Epithelial cell of proximal tubule (primary cell): Measurements from ENCODE around the gene TBC1D8. TPM values are rescaled to one million over a fixed set of nuclear protein-coding genes. Genes with fewer than 3 reads are reported as not detected.

Source experiments
- DNase-seq: peaks from one replicate; pipeline ENCODE4 v3.0.0-alpha.2; 2011; ENCODE audit warnings: low read depth
- H3K4me3 ChIP-seq: 2 replicates; pipeline ENCODE4 v1.5.1; 2011; ENCODE audit warnings: low read depth, mild to moderate bottlenecking, low read length
- total RNA-seq: library from RNA; depleted of rRNA; stranded (reverse); fragments of >200 nt; gene quantifications from 2 replicates; pipeline ENCODE4 v1.2.3, GENCODE V29; 2015
- TF ChIP-seq, protein P1 (sequence below): conservative IDR thresholded peaks from 2 replicates; pipeline ENCODE4 v1.5.1; 2012; ENCODE audit warnings: low read depth, mild to moderate bottlenecking, low read length

TBC1D8 gene
- total RNA-seq, 1 donor from 2014 or later: 20.5 TPM

DNA sequence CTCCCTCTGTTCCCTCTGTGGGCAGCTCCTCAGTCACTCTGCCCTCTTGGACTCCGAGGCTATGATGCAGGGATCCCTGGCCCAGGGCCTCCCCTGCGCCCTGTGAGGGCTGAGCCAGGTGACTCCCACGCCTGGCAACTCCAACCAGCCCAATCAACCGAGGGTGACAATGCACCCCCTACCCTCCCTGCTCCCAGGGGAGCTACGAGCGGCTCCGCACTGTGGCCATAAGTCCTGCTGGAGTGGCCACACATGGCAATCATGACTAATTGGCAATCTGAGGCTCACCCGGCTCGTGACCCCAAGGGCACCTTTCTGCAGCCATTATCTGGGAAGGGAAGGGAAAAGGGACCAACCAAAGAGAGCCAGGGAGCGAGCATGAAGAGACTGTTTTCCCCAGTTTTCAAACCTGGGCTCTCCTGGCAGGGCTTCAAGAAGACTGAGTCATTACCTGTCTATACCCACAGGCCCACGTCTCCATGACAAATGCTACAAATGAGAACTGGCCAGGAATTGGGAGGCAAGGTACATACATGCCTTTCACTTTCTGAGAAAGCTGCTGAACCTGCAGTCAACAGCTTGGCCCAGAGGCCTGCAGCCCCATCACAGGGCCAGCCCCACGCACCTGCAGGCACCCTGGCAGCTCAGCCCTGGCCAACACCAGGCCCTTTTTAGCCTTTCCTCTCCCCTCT is 104.0 kb downstream of the TBC1D8 start:
- no peak for DNase-seq
- TF ChIP-seq, protein P1, sequence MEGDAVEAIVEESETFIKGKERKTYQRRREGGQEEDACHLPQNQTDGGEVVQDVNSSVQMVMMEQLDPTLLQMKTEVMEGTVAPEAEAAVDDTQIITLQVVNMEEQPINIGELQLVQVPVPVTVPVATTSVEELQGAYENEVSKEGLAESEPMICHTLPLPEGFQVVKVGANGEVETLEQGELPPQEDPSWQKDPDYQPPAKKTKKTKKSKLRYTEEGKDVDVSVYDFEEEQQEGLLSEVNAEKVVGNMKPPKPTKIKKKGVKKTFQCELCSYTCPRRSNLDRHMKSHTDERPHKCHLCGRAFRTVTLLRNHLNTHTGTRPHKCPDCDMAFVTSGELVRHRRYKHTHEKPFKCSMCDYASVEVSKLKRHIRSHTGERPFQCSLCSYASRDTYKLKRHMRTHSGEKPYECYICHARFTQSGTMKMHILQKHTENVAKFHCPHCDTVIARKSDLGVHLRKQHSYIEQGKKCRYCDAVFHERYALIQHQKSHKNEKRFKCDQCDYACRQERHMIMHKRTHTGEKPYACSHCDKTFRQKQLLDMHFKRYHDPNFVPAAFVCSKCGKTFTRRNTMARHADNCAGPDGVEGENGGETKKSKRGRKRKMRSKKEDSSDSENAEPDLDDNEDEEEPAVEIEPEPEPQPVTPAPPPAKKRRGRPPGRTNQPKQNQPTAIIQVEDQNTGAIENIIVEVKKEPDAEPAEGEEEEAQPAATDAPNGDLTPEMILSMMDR: no peak
- no peak overlapping the region for H3K4me3 ChIP-seq

DNA sequence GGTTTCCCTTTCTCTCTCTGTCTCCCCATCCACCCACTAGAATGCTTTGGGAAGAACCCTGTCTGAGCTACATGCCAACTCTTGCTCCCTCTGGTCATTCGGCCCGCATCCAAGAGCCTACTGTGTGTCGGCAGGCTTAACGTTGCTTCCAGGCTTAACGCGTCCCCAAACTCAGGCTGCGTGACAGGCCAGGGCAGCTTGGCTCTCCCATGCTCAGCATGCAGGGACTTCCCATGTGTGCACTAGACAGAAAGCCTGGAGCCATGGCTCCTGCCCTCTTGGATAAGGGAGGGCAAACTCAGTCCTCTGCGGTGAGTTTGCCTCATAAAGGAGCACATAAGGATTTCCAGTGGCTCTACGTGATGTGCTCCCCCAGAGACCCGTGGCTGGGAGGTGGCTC is 105.9 kb downstream of the TBC1D8 start:
- TF ChIP-seq, protein P1: no peak
- no peak for DNase-seq
- H3K4me3 ChIP-seq: no peak overlapping the region

DNA sequence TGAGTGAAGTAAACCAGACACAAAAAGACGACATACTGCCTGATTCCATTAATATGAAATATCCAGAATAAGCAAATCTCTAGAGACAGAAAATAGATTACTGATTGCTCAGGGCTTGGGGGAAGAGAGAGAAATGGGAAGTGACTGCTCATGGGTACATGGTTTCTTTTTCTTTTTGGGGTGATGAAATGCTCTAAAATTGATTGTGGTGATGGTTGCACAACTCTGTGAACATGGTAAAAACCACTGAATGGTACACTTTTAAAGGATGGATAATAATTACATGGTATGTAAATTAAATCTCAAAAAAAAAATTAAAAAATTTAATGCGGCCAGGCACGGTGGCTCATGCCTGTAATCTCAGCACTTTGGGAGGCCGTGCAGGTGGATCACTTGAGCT is 109.8 kb downstream of the TBC1D8 start:
- DNase-seq: no peak
- H3K4me3 ChIP-seq: no peak overlapping the region
- TF ChIP-seq, protein P1: no peak

DNA sequence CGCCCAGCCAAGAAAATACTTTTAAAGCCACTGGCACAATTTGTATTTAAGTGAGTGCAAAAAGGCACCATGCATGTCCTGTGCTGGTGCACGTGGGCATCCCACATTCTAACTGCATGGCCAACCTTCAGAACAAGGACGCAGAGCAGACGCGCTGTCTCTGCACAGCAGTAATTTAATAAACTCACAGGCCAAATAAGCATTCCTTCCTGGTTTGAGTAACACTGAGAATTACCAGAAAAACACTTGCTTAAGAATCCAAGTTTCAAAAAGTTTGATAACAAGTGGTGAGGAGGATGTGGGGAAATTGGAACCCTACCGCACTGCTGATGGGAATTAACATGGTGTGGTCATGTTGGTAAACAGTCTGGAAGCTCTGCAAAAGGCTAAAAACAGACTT is 110.4 kb downstream of the TBC1D8 start:
- no peak for DNase-seq
- TF ChIP-seq, protein P1: no peak
- H3K4me3 ChIP-seq: no peak overlapping the region

DNA sequence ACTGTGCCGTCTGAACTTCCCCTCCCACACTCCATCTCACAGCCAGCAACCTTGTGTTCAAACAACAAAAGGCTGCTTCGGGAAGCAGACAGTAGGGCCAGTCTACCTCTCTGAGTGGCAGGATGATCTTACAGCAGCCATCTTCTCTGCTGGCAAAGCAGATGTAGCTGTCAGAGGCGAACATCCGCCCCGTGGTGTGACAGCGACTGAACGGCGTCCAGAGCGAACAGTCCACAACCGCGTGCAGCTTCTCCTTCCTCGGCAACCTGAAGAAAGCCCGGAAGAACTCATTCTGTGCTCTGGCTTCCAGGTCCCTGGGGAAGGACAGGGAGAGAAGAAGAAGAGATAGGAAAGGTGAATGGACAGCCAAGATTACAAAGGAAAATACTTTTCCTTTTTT is 111.1 kb downstream of the TBC1D8 start:
- no peak for DNase-seq
- no peak overlapping the region for H3K4me3 ChIP-seq
- TF ChIP-seq, protein P1: no peak

DNA sequence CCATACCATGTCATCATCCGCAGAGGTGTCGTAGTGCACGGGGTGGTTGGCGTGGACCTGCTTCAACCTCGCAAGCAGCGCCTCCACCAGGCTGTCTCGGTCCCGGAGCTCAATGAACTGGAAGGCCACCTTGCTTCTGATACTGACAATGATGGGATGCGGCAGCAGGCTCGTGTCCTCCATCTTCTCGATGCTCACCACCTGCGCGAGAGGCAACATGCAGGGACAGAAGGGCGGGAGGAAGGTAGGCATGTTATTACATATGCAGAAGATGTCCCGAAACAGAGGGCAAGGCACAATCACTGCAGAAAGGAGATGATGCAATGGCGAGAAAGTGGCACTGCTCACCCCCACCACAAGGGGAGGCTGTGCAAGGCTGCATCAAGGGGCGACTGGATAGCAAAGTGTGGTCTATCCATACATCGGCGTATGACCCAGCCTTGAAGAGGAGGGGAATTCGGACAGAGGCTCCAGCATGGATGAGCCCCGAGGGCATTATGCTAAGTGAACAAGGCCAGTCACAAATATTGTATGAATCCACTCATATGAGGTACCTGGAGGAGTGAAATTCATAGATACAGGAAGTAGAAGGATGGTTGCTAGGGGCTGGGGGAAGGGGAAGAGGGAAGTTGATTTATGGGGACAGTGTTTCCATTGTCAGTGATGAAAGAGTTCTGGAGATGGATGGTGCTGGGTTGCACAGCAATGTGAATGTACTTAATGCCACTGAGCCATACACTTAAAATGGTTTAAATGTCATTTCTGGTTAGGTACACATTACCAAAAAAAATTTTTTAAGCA is 112.5 kb downstream of the TBC1D8 start:
- H3K4me3 ChIP-seq: no peak overlapping the region
- DNase-seq: no peak
- TF ChIP-seq, protein P1: peak; percentile 74
